GM19452 (cell line): ENCODE measurements around the gene KHK.

ENCODE experiments used
- ATAC-seq: cut with Tn5 transposase; IDR thresholded peaks from one replicate; pipeline ENCODE4 v1.9.1; 2021; ENCODE audit not compliant: unreplicated experiment

Gene KHK

GRCh38 chr2:27080603-27080936 is 6.0 kb upstream of the KHK start:
- ATAC-seq = no peak

- no peak for ATAC-seq
Measured at GRCh38 chr2:27081984-27082772, 4.4 kb upstream of the KHK start.

GRCh38 chr2:27082773-27083409 is 3.7 kb upstream of the KHK start:
- ATAC-seq = no peak

GRCh38 chr2:27083410-27084296 is 2.9 kb upstream of the KHK start:
- no peak for ATAC-seq

GRCh38 chr2:27084297-27085061 is 2.1 kb upstream of the KHK start:
- ATAC-seq = no peak

- ATAC-seq = no peak
Measured at GRCh38 chr2:27085062-27085672, 1.4 kb upstream of the KHK start.

- ATAC-seq = peak; percentile 3
Measured at GRCh38 chr2:27085673-27086089, 891 bp upstream of the KHK start.

- ATAC-seq = peak; percentile 80
Measured at GRCh38 chr2:27086090-27086723, 365 bp upstream of the KHK start.

GRCh38 chr2:27087823-27088410 is 1.3 kb downstream of the KHK start:
- no peak for ATAC-seq

GRCh38 chr2:27088634-27089033 is 2.1 kb downstream of the KHK start:
- no peak for ATAC-seq

- no peak for ATAC-seq
Measured at GRCh38 chr2:27089111-27089954, 2.8 kb downstream of the KHK start.

- ATAC-seq = no peak
Measured at GRCh38 chr2:27091746-27092695, 5.4 kb downstream of the KHK start.

- ATAC-seq = no peak
Measured at GRCh38 chr2:27092696-27093429, 6.3 kb downstream of the KHK start.

- ATAC-seq = no peak
Measured at GRCh38 chr2:27093430-27094352, 7.1 kb downstream of the KHK start.

GRCh38 chr2:27094353-27094984 is 7.9 kb downstream of the KHK start:
- no peak for ATAC-seq

- ATAC-seq = no peak
Measured at GRCh38 chr2:27095427-27095744, 8.8 kb downstream of the KHK start.
